IMR-90 (cell line): ENCODE measurements around the gene PLEKHF1. TPM values are rescaled to one million over a fixed set of nuclear protein-coding genes. Genes with fewer than 3 reads are reported as not detected.

Experiments
- ATAC-seq: fragments of 200-7000 bp; cut with Tn5 transposase; 2 replicates; pipeline ENCODE4 v1.9.1; 2020; ENCODE audit warnings: low read depth, mild to moderate bottlenecking, moderate library complexity
- BruUV-seq: library from RNA; stranded (reverse); fragments of 400-500 nt; replicated peaks from 2 replicates; lab custom pipeline; 2021; lab: Mats Ljungman, UMichigan
- CTCF ChIA-PET: fragments of 300-600 bp; formaldehyde crosslinking; extraction: SDS; loops from one replicate; lab custom pipeline; 2021; ENCODE audit warnings: antibody characterized with exemption; lab: Yijun Ruan, JAX
- POLR2A ChIA-PET: fragments of 300-600 bp; sonication (Branson Sonifier 250); formaldehyde crosslinking; loops from one replicate; lab custom pipeline; 2022; ENCODE audit warnings: antibody characterized with exemption; ENCODE audit not compliant: unreplicated experiment; lab: Charles Lee
- DNase-seq: peaks from one replicate; pipeline ENCODE4 v3.0.0; 2013
- H2AFZ ChIP-seq: replicated peaks from 2 replicates; pipeline ENCODE3; 2013; ENCODE audit warnings: low read length, mild to moderate bottlenecking; ENCODE audit not compliant: poor library complexity
- H2AK5ac ChIP-seq: 2 replicates; pipeline ENCODE4 v1.6.1; 2013; ENCODE audit warnings: low read depth, low read length, inconsistent platforms
- H2AK9ac ChIP-seq: replicated peaks from 2 replicates; pipeline ENCODE3; 2013; ENCODE audit warnings: mild to moderate bottlenecking, low read depth, low read length, moderate library complexity; ENCODE audit not compliant: poor library complexity
- H2BK120ac ChIP-seq: 2 replicates; pipeline ENCODE4 v1.6.1; 2013; ENCODE audit warnings: low read depth, low read length, inconsistent platforms
- H2BK15ac ChIP-seq: 3 replicates; pipeline ENCODE4 v1.6.1; 2013; ENCODE audit warnings: low read depth, low read length, inconsistent platforms
- H2BK20ac ChIP-seq: 2 replicates; pipeline ENCODE4 v1.6.1; 2013; ENCODE audit warnings: low read depth, mild to moderate bottlenecking, inconsistent platforms, low read length, moderate library complexity
- H2BK5ac ChIP-seq: 2 replicates; pipeline ENCODE4 v1.6.1; 2013; ENCODE audit warnings: mild to moderate bottlenecking, low read depth, low read length, inconsistent platforms; ENCODE audit not compliant: poor library complexity, severe bottlenecking
- H3K14ac ChIP-seq: replicated peaks from 2 replicates; pipeline ENCODE4 v1.6.1; 2013; ENCODE audit warnings: low read depth, low read length, inconsistent platforms
- H3K18ac ChIP-seq: 2 replicates; pipeline ENCODE4 v1.6.1; 2013; ENCODE audit warnings: low read depth, low read length, control low read depth
- H3K23ac ChIP-seq: 2 replicates; pipeline ENCODE4 v1.6.1; 2013; ENCODE audit warnings: low read depth, low read length, inconsistent platforms
- H3K27ac ChIP-seq: 2 replicates; pipeline ENCODE4 v1.5.1; 2013; ENCODE audit warnings: mild to moderate bottlenecking, control low read depth, low read length; ENCODE audit not compliant: insufficient read depth
- H3K27me3 ChIP-seq: 2 replicates; pipeline ENCODE4 v1.6.1; 2013; ENCODE audit warnings: low read length; ENCODE audit not compliant: control insufficient read depth, insufficient read depth
- H3K36me3 ChIP-seq: 2 replicates; pipeline ENCODE4 v1.6.1; 2013; ENCODE audit warnings: low read length, mixed read lengths; ENCODE audit not compliant: control insufficient read depth, insufficient read depth
- H3K4ac ChIP-seq: 2 replicates; pipeline ENCODE4 v1.6.1; 2013; ENCODE audit warnings: low read depth, low read length, inconsistent platforms
- H3K4me1 ChIP-seq: 2 replicates; pipeline ENCODE4 v1.6.1; 2013; ENCODE audit warnings: low read length, mixed read lengths; ENCODE audit not compliant: control insufficient read depth, insufficient read depth
- H3K4me2 ChIP-seq: 2 replicates; pipeline ENCODE4 v1.6.1; 2013; ENCODE audit warnings: low read depth, mild to moderate bottlenecking, control low read depth, low read length, moderate library complexity
- H3K4me3 ChIP-seq: 2 replicates; pipeline ENCODE4 v1.5.1; 2013; ENCODE audit warnings: low read depth, mild to moderate bottlenecking, control low read depth, low read length, moderate library complexity; ENCODE audit not compliant: insufficient read depth
- H3K56ac ChIP-seq: 2 replicates; pipeline ENCODE4 v1.6.1; 2013; ENCODE audit warnings: low read length, inconsistent platforms; ENCODE audit not compliant: insufficient read depth; ENCODE audit errors: extremely low read depth
- H3K79me1 ChIP-seq, 2 experiments: 2 replicates each; pipeline ENCODE4 v1.6.1; 2013; ENCODE audit warnings: low read length in 2 of 2, inconsistent platforms in 1 of 2, low read depth in 1 of 2
- H3K9ac ChIP-seq: 2 replicates; pipeline ENCODE4 v1.6.1; 2013; ENCODE audit warnings: low read depth, low read length, control low read depth
- H3K9me1 ChIP-seq: 2 replicates; pipeline ENCODE4 v1.6.1; 2013; ENCODE audit warnings: low read length, inconsistent platforms; ENCODE audit not compliant: insufficient read depth
- H3K9me3 ChIP-seq: 2 replicates; pipeline ENCODE4 v1.6.1; 2013; ENCODE audit warnings: low read length; ENCODE audit not compliant: control insufficient read depth, insufficient read depth
- H4K20me1 ChIP-seq: 2 replicates; pipeline ENCODE4 v1.6.1; 2013; ENCODE audit warnings: low read length, inconsistent platforms; ENCODE audit not compliant: insufficient read depth
- H4K5ac ChIP-seq: 2 replicates; pipeline ENCODE4 v1.6.1; 2013; ENCODE audit warnings: mild to moderate bottlenecking, low read depth, low read length, control low read depth
- H4K8ac ChIP-seq, 2 experiments: 2 replicates each; pipeline ENCODE4 v1.6.1; 2013; ENCODE audit warnings: low read depth in 2 of 2, low read length in 2 of 2, control low read depth in 1 of 2, inconsistent platforms in 1 of 2
- H4K91ac ChIP-seq: 2 replicates; pipeline ENCODE4 v1.6.1; 2013; ENCODE audit warnings: low read depth, low read length, inconsistent platforms; ENCODE audit not compliant: insufficient read depth
- CEBPB ChIP-seq: IDR thresholded peaks from 2 replicates; pipeline ENCODE4 v1.6.1; 2012; ENCODE audit warnings: low read depth, low read length, improper control_type of control experiment
- CHD1 ChIP-seq: IDR thresholded peaks from 2 replicates; pipeline ENCODE4 v1.6.1; 2012; ENCODE audit warnings: low read depth, low read length, improper control_type of control experiment
- FOS ChIP-seq: fragments of 150-350 bp; IDR thresholded peaks from 2 replicates; pipeline ENCODE4 v1.6.1; 2016; ENCODE audit warnings: low read depth, low read length
- MAFK ChIP-seq: IDR thresholded peaks from 2 replicates; pipeline ENCODE4 v1.6.1; 2012; ENCODE audit warnings: low read depth, low read length, improper control_type of control experiment
- MXI1 ChIP-seq: IDR thresholded peaks from 2 replicates; pipeline ENCODE4 v1.6.1; 2012; ENCODE audit warnings: low read depth, mild to moderate bottlenecking, low read length, moderate library complexity, borderline replicate concordance
- NFE2L2 ChIP-seq: fragments of 150-350 bp; IDR thresholded peaks from 2 replicates; pipeline ENCODE4 v1.6.1; 2016; ENCODE audit warnings: low read depth, mild to moderate bottlenecking, low read length
- POLR2A ChIP-seq: IDR thresholded peaks from 2 replicates; pipeline ENCODE4 v1.6.1; 2012; ENCODE audit warnings: mild to moderate bottlenecking, low read depth, low read length
- RAD21 ChIP-seq: IDR thresholded peaks from 2 replicates; pipeline ENCODE4 v1.6.1; 2012; ENCODE audit warnings: low read length, improper control_type of control experiment
- RCOR1 ChIP-seq: IDR thresholded peaks from 2 replicates; pipeline ENCODE4 v1.6.1; 2012; ENCODE audit warnings: mild to moderate bottlenecking, low read length, improper control_type of control experiment; ENCODE audit not compliant: insufficient replicate concordance
- RFX5 ChIP-seq: IDR thresholded peaks from 2 replicates; pipeline ENCODE4 v1.8.0; 2012; ENCODE audit warnings: low read depth, mild to moderate bottlenecking, low read length, moderate library complexity
- SMC3 ChIP-seq: fragments of 150-350 bp; IDR thresholded peaks from 2 replicates; pipeline ENCODE4 v1.6.1; 2016; ENCODE audit warnings: low read depth, mild to moderate bottlenecking, antibody characterized with exemption, low read length, moderate library complexity
- USF2 ChIP-seq: fragments of 150-350 bp; IDR thresholded peaks from 2 replicates; pipeline ENCODE4 v1.6.1; 2017; ENCODE audit warnings: mild to moderate bottlenecking, antibody characterized with exemption, low read length, low read depth
- WGBS, 2 experiments: methylation state at CpG; one replicate each; pipeline versions ENCODE4 v1.1.5 to v1.1.7; 2013; ENCODE audit warnings: missing lambda C conversion rate in 2 of 2; ENCODE audit not compliant: insufficient read length in 1 of 2; ENCODE audit errors: extremely low coverage in 2 of 2; 5-methylcytosine and 5-hydroxymethylcytosine counted together
- dilution Hi-C: fragments of 300-500 bp; cut with HindIII; formaldehyde crosslinking; loops from one replicate; pipeline ENCODE4 v1.14.3; 2018; ENCODE audit warnings: low sequenced_read_pairs; ENCODE audit not compliant: unreplicated experiment
- in situ Hi-C: fragments of 300-500 bp; cut with MboI; formaldehyde crosslinking; loops from 3 replicates; pipeline ENCODE4 v1.14.3; 2019; ENCODE audit warnings: low sequenced_read_pairs, inconsistent platforms, mixed read lengths
- intact Hi-C: fragments of 100-400 bp; cut with micrococcal nuclease; formaldehyde crosslinking; loops from 2 replicates; pipeline ENCODE4 v1.10.0; 2022
- polyA plus RNA-seq, 3 experiments: library from polyadenylated mRNA; depleted of rRNA; stranded (reverse); fragments of >200 nt; gene quantifications; 2 replicates each; pipeline ENCODE4 v1.2.3, GENCODE V29; 2012; ENCODE audit warnings: low replicate concordance in 1 of 3
- total RNA-seq: library from RNA; depleted of rRNA; stranded (reverse); fragments of >200 nt; gene quantifications from 2 replicates; pipeline ENCODE4 v1.2.3, GENCODE V29; 2012
- TF ChIP-seq, protein P1 (sequence below): conservative IDR thresholded peaks from 2 replicates; pipeline ENCODE4 v1.5.1; 2012; ENCODE audit warnings: mild to moderate bottlenecking, low read depth, low read length, improper control_type of control experiment

Gene PLEKHF1
- total and polyA plus RNA-seq, 2 of the 4 experiments (the other 2 are of a cell fraction) = 5.0 to 6.6 TPM

DNA sequence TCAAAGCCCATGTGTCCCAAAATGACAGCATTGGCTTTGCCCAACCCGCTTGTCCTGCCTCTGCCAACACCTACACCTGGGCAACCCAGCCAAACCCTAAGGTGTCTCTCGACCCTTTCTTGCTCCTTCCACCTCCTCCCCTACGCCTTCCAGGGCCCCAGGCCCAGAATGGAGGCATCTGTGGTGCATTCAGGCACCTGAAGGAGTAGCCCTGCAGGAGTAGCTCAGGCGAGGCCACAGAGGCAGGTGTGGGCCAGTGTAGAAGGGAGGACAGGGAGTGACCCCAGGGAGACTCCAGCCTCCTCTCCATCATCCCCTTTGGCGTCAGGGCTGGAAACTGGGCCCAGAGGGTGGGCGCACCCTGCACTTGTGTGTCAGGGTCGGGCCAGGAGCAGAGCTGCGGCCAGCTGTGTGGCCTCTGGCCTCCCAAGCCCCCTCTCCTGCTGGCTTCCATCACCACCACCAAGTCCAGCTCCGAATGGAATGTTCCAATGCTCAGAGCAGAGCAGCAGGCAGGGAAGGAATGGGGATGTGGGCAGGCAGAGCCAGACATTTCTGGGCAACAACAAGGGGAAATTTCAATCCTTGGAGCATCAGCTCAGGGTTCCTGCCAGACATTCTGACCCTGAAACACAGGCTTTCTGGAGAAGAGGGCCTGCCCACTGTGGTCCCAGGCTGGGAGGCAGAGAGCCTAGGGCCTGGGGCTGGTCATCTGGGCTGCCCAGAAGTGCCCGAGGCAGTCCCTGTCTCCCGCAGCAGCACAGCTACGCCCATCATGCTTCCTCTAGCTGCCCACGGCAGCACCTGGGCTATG, 16.4 kb downstream of the PLEKHF1 start (continued):
- no peak for TF ChIP-seq RAD21
- TF ChIP-seq CHD1 = no peak

- Histone ChIP-seq H4K20me1 (no peaks in the 10 kb centered on the region), H3K36me3 (0 out of 2 replicates have a peak, but pooled peaks cover 1% of the 10 kb centered on the region), H3K27me3 (no peaks in the 10 kb centered on the region), H3K56ac (no peak overlapping the region), H3K23ac (no peak overlapping the region), H4K8ac (no peak overlapping the region), H3K4me3 (no peak overlapping the region), H2BK20ac (no peak overlapping the region), H4K91ac (no peak overlapping the region), H2AK5ac (no peak overlapping the region; the same call in 1 of the 2 replicates), H3K18ac (no peak overlapping the region), H2BK5ac (no peak overlapping the region), H4K5ac (no peak overlapping the region), H3K4ac (no peak overlapping the region), H2AFZ (no peak overlapping the region), H2AK9ac (no peak overlapping the region), H3K14ac (no peak overlapping the region), H3K79me1 (no peaks in the 10 kb centered on the region), H3K9ac (no peak overlapping the region), H3K27ac (no peak overlapping the region), H3K4me2 (no peak overlapping the region), H2BK120ac (no peak overlapping the region), H3K9me3 (no peaks in the 10 kb centered on the region), H3K4me1 (peaks cover 7% of the 10 kb centered on the region), H2BK15ac (no peak overlapping the region), H3K9me1 (0 out of 2 replicates have a peak, but pooled peaks cover 3% of the 10 kb centered on the region)
- ChIA-PET POLR2A (no interaction called here), CTCF (interaction anchor here (1.4 kb wide), 1 partner anchor 34 kb away, joined by 4 read pairs; no protein-coding TSS in a partner anchor)
- intact Hi-C loops (no loop called here), in situ Hi-C loops (no loop called here), dilution Hi-C loops (no loop called here)
- DNase-seq = no peak
- WGBS, 2 experiments = 86% methylated on average over 6 of the region's 16 CpGs; no CpG with 5 or more reads in 1 of the 2 experiments
- BruUV-seq = no TSS peak
- no peak for ATAC-seq
- TF ChIP-seq RFX5 (no peak), CEBPB (no peak), USF2 (no peak), SMC3 (no peak), NFE2L2 (no peak), MAFK (no peak), POLR2A (no peak), MXI1 (no peak), RCOR1 (no peak), FOS (no peak), CHD1 (no peak)
- TF ChIP-seq, protein P1, sequence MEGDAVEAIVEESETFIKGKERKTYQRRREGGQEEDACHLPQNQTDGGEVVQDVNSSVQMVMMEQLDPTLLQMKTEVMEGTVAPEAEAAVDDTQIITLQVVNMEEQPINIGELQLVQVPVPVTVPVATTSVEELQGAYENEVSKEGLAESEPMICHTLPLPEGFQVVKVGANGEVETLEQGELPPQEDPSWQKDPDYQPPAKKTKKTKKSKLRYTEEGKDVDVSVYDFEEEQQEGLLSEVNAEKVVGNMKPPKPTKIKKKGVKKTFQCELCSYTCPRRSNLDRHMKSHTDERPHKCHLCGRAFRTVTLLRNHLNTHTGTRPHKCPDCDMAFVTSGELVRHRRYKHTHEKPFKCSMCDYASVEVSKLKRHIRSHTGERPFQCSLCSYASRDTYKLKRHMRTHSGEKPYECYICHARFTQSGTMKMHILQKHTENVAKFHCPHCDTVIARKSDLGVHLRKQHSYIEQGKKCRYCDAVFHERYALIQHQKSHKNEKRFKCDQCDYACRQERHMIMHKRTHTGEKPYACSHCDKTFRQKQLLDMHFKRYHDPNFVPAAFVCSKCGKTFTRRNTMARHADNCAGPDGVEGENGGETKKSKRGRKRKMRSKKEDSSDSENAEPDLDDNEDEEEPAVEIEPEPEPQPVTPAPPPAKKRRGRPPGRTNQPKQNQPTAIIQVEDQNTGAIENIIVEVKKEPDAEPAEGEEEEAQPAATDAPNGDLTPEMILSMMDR = no peak
Observed at GRCh38 chr19:29682236-29682895, 17.1 kb downstream of the PLEKHF1 start.
